Body of pancreas (tissue), 4 donors: Measurements from ENCODE around the gene TMCC2. TPM values are rescaled to one million over a fixed set of nuclear protein-coding genes. Genes with fewer than 3 reads are reported as not detected.
A peak's percentile ranks its signal among the peaks of the same experiment; 100 is the strongest.

Experiments used
- ATAC-seq: fragments of 150-250 bp; one replicate; pipeline ENCODE4 v1.9.1; 2016
- DNase-seq, 4 donors: peaks; one replicate each; pipeline ENCODE4 v3.0.0-alpha.2; 2019
- H3K27ac ChIP-seq, 4 donors: fragments of 200-600 bp; sonication (generic); 1 replicate in 3 of 4; 2 replicates in 1 of 4; pipeline versions ENCODE4 v1.5.1 to v1.6.1; 2016 to 2019; ENCODE audit warnings: mild to moderate bottlenecking in 1 of 4, mixed read lengths in 1 of 4, moderate library complexity in 1 of 4
- H3K27me3 ChIP-seq, 2 donors: fragments of 200-600 bp; sonication (generic); one replicate each; pipeline ENCODE4 v1.6.0; 2016; ENCODE audit warnings: mild to moderate bottlenecking in 1 of 2
- H3K36me3 ChIP-seq, 2 donors: fragments of 200-600 bp; sonication (generic); replicated peaks in 1 of 2; 2 replicates each; pipeline ENCODE4 v1.5.1; 2016; ENCODE audit warnings: low read depth in 2 of 2; ENCODE audit not compliant: insufficient read depth in 1 of 2
- H3K4me1 ChIP-seq: fragments of 200-600 bp; sonication (generic); one replicate; pipeline ENCODE4 v1.6.0; 2016
- H3K4me3 ChIP-seq, 2 donors: fragments of 200-600 bp; sonication (generic); 1 replicate in 1 of 2; 2 replicates in 1 of 2; pipeline ENCODE4 v1.5.1; 2016 to 2019
- H3K9me3 ChIP-seq, 3 donors: fragments of 200-600 bp; sonication (generic); 1 replicate in 2 of 3; 2 replicates in 1 of 3; pipeline ENCODE4 v1.5.1; 2016
- POLR2A ChIP-seq, 3 donors: fragments of 450-650 bp; IDR thresholded peaks; one replicate each; pipeline ENCODE4 v1.6.1; 2016; ENCODE audit warnings: antibody characterized with exemption in 3 of 3, mild to moderate bottlenecking in 2 of 3
- WGBS, 2 donors: methylation state at CpG; one replicate each; pipeline ENCODE4 v1.1.5; 2017; 5-methylcytosine and 5-hydroxymethylcytosine counted together
- intact Hi-C: fragments of 100-400 bp; cut with DNase I; formaldehyde crosslinking; loops from one replicate; pipeline ENCODE4 v1.15.1; 2023
- total RNA-seq, 2 donors: library from RNA; depleted of rRNA; stranded (reverse); fragments of >200 nt; gene quantifications; one replicate each; pipeline ENCODE4 v1.1.0, GENCODE V29; 2016
- TF ChIP-seq, protein P1 (sequence below), 7 experiments: fragments of 450-650 bp in 4 of 7; fragments of 200-600 bp in 3 of 7; sonication (generic) in 3 of 7; IDR thresholded peaks; one replicate each; pipeline ENCODE4 v1.5.1; 2016 to 2019; ENCODE audit warnings: antibody characterized with exemption in 7 of 7

The TMCC2 gene
- total RNA-seq, 2 donors from 2014 or later: 1.3 to 1.6 TPM

GRCh38 chr1:205248793-205249601 is 21.3 kb downstream of the TMCC2 start:
- ATAC-seq: peak; percentile 64
- peak; percentile 58 to 83 (median 70) for DNase-seq
- H3K4me1 ChIP-seq: peaks cover 14% of the 10 kb centered on the region
- no peaks in the 10 kb centered on the region for H3K27me3 ChIP-seq
- H3K4me3 ChIP-seq: no peak overlapping the region
- peak overlapping the region in 1 of 4 donors; percentile 37 for H3K27ac ChIP-seq
- WGBS, 2 donors: 27 to 48% methylated on average over 5 to 11 of the region's 11 CpGs
- intact Hi-C loops: no loop called here
- H3K9me3 ChIP-seq: no peaks in the 10 kb centered on the region
- TF ChIP-seq POLR2A (IDR thresholded peaks at IDR 0.05): no peak
- TF ChIP-seq, protein P1, sequence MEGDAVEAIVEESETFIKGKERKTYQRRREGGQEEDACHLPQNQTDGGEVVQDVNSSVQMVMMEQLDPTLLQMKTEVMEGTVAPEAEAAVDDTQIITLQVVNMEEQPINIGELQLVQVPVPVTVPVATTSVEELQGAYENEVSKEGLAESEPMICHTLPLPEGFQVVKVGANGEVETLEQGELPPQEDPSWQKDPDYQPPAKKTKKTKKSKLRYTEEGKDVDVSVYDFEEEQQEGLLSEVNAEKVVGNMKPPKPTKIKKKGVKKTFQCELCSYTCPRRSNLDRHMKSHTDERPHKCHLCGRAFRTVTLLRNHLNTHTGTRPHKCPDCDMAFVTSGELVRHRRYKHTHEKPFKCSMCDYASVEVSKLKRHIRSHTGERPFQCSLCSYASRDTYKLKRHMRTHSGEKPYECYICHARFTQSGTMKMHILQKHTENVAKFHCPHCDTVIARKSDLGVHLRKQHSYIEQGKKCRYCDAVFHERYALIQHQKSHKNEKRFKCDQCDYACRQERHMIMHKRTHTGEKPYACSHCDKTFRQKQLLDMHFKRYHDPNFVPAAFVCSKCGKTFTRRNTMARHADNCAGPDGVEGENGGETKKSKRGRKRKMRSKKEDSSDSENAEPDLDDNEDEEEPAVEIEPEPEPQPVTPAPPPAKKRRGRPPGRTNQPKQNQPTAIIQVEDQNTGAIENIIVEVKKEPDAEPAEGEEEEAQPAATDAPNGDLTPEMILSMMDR (IDR thresholded peaks at IDR 0.05): no peak
- H3K36me3 ChIP-seq: no peaks in the 10 kb centered on the region

GRCh38 chr1:205249651-205250050 is 21.9 kb downstream of the TMCC2 start:
- WGBS, 2 donors: 31 to 42% methylated on average over 4 of the region's 4 CpGs
- intact Hi-C loops: no loop called here
- ATAC-seq (peak; percentile 45), DNase-seq (peak in 2 of 4 donors; percentile 37 to 47)
- peak overlapping the region in 1 of 4 donors; percentile 37 for H3K27ac ChIP-seq
- H3K9me3 ChIP-seq: no peaks in the 10 kb centered on the region
- TF ChIP-seq, protein P1 (IDR thresholded peaks at IDR 0.05): no peak
- no peak for TF ChIP-seq POLR2A (IDR thresholded peaks at IDR 0.05)
- peaks cover 14% of the 10 kb centered on the region for H3K4me1 ChIP-seq
- no peak overlapping the region for H3K4me3 ChIP-seq
- H3K27me3 ChIP-seq: no peaks in the 10 kb centered on the region
- no peaks in the 10 kb centered on the region for H3K36me3 ChIP-seq

DNA sequence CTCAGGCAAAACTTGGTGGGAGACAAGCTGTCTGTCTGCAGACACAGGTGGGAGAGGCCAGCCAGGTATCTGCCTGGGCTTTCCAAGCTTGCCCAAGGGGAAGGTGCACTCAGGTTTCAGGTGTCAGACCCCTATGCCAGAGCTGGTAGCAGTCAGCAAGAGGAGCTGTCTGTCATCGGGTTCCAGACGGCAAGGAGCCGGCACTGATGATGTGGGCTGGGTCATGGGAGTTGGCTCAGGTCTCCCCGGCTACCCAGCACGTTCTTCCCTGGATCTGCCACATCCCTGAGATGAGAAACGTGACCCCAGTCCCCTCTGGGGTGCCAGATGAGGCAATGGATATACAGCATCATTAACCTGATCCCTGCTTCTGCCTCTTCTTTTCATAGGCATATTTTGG is 23.0 kb downstream of the TMCC2 start:
- H3K4me3 ChIP-seq: no peak overlapping the region
- TF ChIP-seq, protein P1 (IDR thresholded peaks at IDR 0.05): no peak
- TF ChIP-seq POLR2A (IDR thresholded peaks at IDR 0.05): no peak
- no peaks in the 10 kb centered on the region for H3K27me3 ChIP-seq
- no peak overlapping the region for H3K27ac ChIP-seq
- no peaks in the 10 kb centered on the region for H3K9me3 ChIP-seq
- WGBS, 2 donors: 57 to 73% methylated on average over 1 to 6 of the region's 6 CpGs
- ATAC-seq (no peak), DNase-seq (no peak)
- H3K36me3 ChIP-seq: no peaks in the 10 kb centered on the region
- H3K4me1 ChIP-seq: peaks cover 14% of the 10 kb centered on the region
- intact Hi-C loops: no loop called here

- no peak overlapping the region for H3K27ac ChIP-seq
Observed at GRCh38 chr1:205251576-205251975, 23.8 kb downstream of the TMCC2 start.

More at GRCh38 chr1:205251576-205251975, 23.8 kb downstream of the TMCC2 start:
- no peaks in the 10 kb centered on the region for H3K9me3 ChIP-seq
- intact Hi-C loops: no loop called here
- no peak overlapping the region for H3K4me3 ChIP-seq
- no peaks in the 10 kb centered on the region for H3K27me3 ChIP-seq
- DNase-seq: no peak
- no peaks in the 10 kb centered on the region for H3K36me3 ChIP-seq
- no peak for ATAC-seq
- TF ChIP-seq, protein P1 (IDR thresholded peaks at IDR 0.05): no peak
- 85 to 92% methylated on average over 5 of the region's 5 CpGs for whole genome bisulfite sequencing, 2 donors
- peaks cover 14% of the 10 kb centered on the region for H3K4me1 ChIP-seq
